Liver (tissue), 9 donors: ENCODE measurements around the gene TMEM242. TPM values are rescaled to one million over a fixed set of nuclear protein-coding genes. Genes with fewer than 3 reads are reported as not detected.

Experiments
- DNase-seq: peaks from one replicate; pipeline ENCODE4 v3.0.0-alpha.2; 2017; ENCODE audit warnings: low spot score
- H3K27ac ChIP-seq, 2 donors: one replicate each; pipeline ENCODE4 v1.7.0; 2013; ENCODE audit warnings: inconsistent platforms in 2 of 2, low read length in 2 of 2, control low read depth in 1 of 2, low read depth in 1 of 2, mild to moderate bottlenecking in 1 of 2
- H3K27me3 ChIP-seq, 4 donors: one replicate each; pipeline versions ENCODE4 v1.6.1 to v1.7.0; 2013; ENCODE audit warnings: low read length in 3 of 4, inconsistent platforms in 1 of 4, mild to moderate bottlenecking in 1 of 4, moderate library complexity in 1 of 4; ENCODE audit not compliant: control insufficient read depth in 4 of 4, insufficient read depth in 4 of 4
- H3K36me3 ChIP-seq, 4 donors: one replicate each; pipeline versions ENCODE4 v1.6.1 to v1.7.0; 2013; ENCODE audit warnings: low read length in 3 of 4, mild to moderate bottlenecking in 3 of 4, low read depth in 1 of 4, moderate library complexity in 1 of 4; ENCODE audit not compliant: control insufficient read depth in 4 of 4, insufficient read depth in 3 of 4
- H3K4me1 ChIP-seq, 4 donors: one replicate each; pipeline versions ENCODE4 v1.6.1 to v1.7.0; 2013; ENCODE audit warnings: low read length in 3 of 4, mild to moderate bottlenecking in 3 of 4, moderate library complexity in 1 of 4; ENCODE audit not compliant: control insufficient read depth in 4 of 4, insufficient read depth in 4 of 4
- H3K4me3 ChIP-seq, 3 donors: one replicate each; pipeline versions ENCODE4 v1.6.1 to v1.7.0; 2013; ENCODE audit warnings: low read length in 3 of 3, control low read depth in 1 of 3, low read depth in 1 of 3, mild to moderate bottlenecking in 1 of 3
- H3K9ac ChIP-seq, 2 donors: one replicate each; pipeline ENCODE4 v1.7.0; 2013; ENCODE audit warnings: low read length in 2 of 2, mild to moderate bottlenecking in 2 of 2, moderate library complexity in 2 of 2, control low read depth in 1 of 2, low read depth in 1 of 2
- H3K9me3 ChIP-seq, 4 donors: one replicate each; pipeline versions ENCODE4 v1.6.1 to v1.7.0; 2013; ENCODE audit warnings: low read length in 3 of 4; ENCODE audit not compliant: control insufficient read depth in 4 of 4
- EGR1 ChIP-seq, 2 donors: IDR thresholded peaks; 2 replicates each; pipeline ENCODE4 v1.6.1; 2016 to 2018; ENCODE audit warnings: antibody characterized with exemption in 2 of 2, low read depth in 2 of 2
- FOXA1 ChIP-seq: IDR thresholded peaks from 2 replicates; pipeline ENCODE4 v1.6.1; 2016; ENCODE audit warnings: antibody characterized with exemption
- FOXA2 ChIP-seq: IDR thresholded peaks from 2 replicates; pipeline ENCODE4 v1.6.1; 2016; ENCODE audit warnings: antibody characterized with exemption
- GABPA ChIP-seq, 2 donors: IDR thresholded peaks in 1 of 2; conservative IDR thresholded peaks in 1 of 2; 2 replicates each; pipeline ENCODE4 v1.6.1; 2016; ENCODE audit warnings: antibody characterized with exemption in 2 of 2, mild to moderate bottlenecking in 1 of 2, moderate library complexity in 1 of 2
- HNF4A ChIP-seq, 2 donors: conservative IDR thresholded peaks; 2 replicates each; pipeline ENCODE4 v1.6.1; 2016; ENCODE audit warnings: antibody characterized with exemption in 2 of 2, mild to moderate bottlenecking in 2 of 2
- HNF4G ChIP-seq: IDR thresholded peaks from 2 replicates; pipeline ENCODE4 v1.6.1; 2016; ENCODE audit warnings: antibody characterized with exemption
- JUND ChIP-seq, 2 donors: IDR thresholded peaks; 2 replicates each; pipeline ENCODE4 v1.6.1; 2016; ENCODE audit warnings: antibody characterized with exemption in 2 of 2
- NR2F2 ChIP-seq: IDR thresholded peaks from 2 replicates; pipeline ENCODE4 v1.6.1; 2016; ENCODE audit warnings: antibody characterized with exemption
- RAD21 ChIP-seq, 2 donors: IDR thresholded peaks; 2 replicates each; pipeline ENCODE4 v1.6.1; 2016; ENCODE audit warnings: antibody characterized with exemption in 2 of 2, mild to moderate bottlenecking in 2 of 2
- RXRA ChIP-seq, 2 donors: IDR thresholded peaks; 2 replicates each; pipeline ENCODE4 v1.6.1; 2017 to 2018; ENCODE audit warnings: antibody characterized with exemption in 2 of 2, mild to moderate bottlenecking in 1 of 2
- SP1 ChIP-seq: IDR thresholded peaks from 2 replicates; pipeline ENCODE4 v1.6.1; 2018; ENCODE audit warnings: antibody characterized with exemption, mild to moderate bottlenecking
- TAF1 ChIP-seq: conservative IDR thresholded peaks from 2 replicates; pipeline ENCODE4 v1.6.1; 2016; ENCODE audit warnings: antibody characterized with exemption, mild to moderate bottlenecking
- YY1 ChIP-seq: IDR thresholded peaks from 2 replicates; pipeline ENCODE4 v1.6.1; 2016; ENCODE audit warnings: antibody characterized with exemption, mild to moderate bottlenecking
- ZBTB33 ChIP-seq: IDR thresholded peaks from 2 replicates; pipeline ENCODE4 v1.6.1; 2016; ENCODE audit warnings: antibody characterized with exemption
- WGBS: extraction: QIAGEN DNeasy Blood & Tissue Kit; methylation state at CpG from one replicate; pipeline ENCODE4 v1.1.7; 2013; 5-methylcytosine and 5-hydroxymethylcytosine counted together
- polyA plus RNA-seq, 2 donors: library from polyadenylated mRNA; stranded (reverse) in 1 of 2; unstranded in 1 of 2; fragments of 200-250 nt in 1 of 2; fragments of >200 nt in 1 of 2; fragmentation: Nextera tagmentation in 1 of 2; extraction: Ambion mirVana in 1 of 2; gene quantifications; one replicate each; pipeline versions ENCODE4 v1.2.1 to v1.2.3, GENCODE V29; 2013 to 2015
- total RNA-seq, 2 donors: library from RNA; depleted of rRNA; stranded (reverse); fragments of >200 nt; gene quantifications; one replicate each; pipeline ENCODE4 v1.2.3, GENCODE V29; 2014
- TF ChIP-seq, protein P1 (sequence below): fragments of 150-350 bp; IDR thresholded peaks from 2 replicates; pipeline ENCODE4 v1.5.1; 2017; ENCODE audit warnings: improper control_type of control experiment, low read depth, low read length; ENCODE audit not compliant: missing input control
- TF ChIP-seq, protein P2 (sequence below): IDR thresholded peaks from 2 replicates; pipeline ENCODE4 v1.6.1; 2016; ENCODE audit warnings: antibody characterized with exemption, mild to moderate bottlenecking
- TF ChIP-seq, protein P3 (sequence below): IDR thresholded peaks from 2 replicates; pipeline ENCODE4 v1.6.1; 2016; ENCODE audit warnings: antibody characterized with exemption
- TF ChIP-seq, protein P4 (sequence below): IDR thresholded peaks from 2 replicates; pipeline ENCODE4 v1.6.1; 2016; ENCODE audit warnings: antibody characterized with exemption
- donor health status: healthy.
- donor health status: healthy.
- donor health status: healthy.
- donor health status: healthy.
- donor health status: healthy.

TMEM242 gene
- total and polyA plus RNA-seq, 4 donors = 3.7 to 10.2 (median 6.1) TPM

DNA sequence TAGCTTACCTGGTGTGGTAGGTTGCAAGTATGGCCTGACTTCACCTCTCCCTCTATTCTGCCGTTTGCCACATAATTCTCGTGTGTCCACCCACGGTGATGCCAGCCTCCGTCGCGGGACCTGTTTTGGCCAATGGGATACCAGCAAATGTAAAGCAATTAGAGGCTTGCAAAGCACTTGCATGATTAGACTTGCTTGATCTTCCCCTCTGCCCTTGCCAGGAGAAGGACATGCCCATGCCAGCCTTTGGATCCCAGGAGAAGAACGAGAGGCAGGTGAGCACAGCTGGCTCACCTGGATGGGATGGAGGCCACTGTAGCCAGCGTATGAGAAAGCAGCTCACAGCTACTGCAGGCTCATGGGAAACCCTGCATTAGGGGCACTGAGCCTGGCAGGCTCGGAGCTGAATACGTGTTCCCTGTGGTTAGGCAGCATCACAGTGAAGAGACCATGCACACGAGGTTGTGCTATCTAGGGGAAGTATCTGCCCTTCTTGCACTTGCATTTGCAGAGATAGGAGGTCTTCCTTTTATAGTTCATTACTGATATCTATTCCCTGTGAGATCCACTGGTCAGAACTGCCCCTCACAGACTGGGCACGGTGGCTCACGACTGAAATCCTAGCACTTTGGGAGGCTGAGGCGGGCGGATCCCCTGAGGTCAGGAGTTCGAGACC lies 62.4 kb downstream of the TMEM242 start:
- 90% methylated on average over 16 of the region's 16 CpGs for WGBS
- peaks cover 0 to 10% (median 0%) of the 10 kb centered on the region in 4 donors for H3K4me1 ChIP-seq
- TF ChIP-seq GABPA (IDR thresholded peaks at IDR 0.05 in 1 of 2, conservative IDR thresholded peaks at IDR 0.05 in 1 of 2) (no peak), TAF1 (no peak), HNF4G (no peak), NR2F2 (no peak), EGR1 (IDR thresholded peaks at IDR 0.05; ENCODE audit: low read depth in 2 of 2) (no peak), HNF4A (conservative IDR thresholded peaks at IDR 0.05) (no peak), RXRA (IDR thresholded peaks at IDR 0.05) (no peak), ZBTB33 (no peak)
- TF ChIP-seq, protein P1, sequence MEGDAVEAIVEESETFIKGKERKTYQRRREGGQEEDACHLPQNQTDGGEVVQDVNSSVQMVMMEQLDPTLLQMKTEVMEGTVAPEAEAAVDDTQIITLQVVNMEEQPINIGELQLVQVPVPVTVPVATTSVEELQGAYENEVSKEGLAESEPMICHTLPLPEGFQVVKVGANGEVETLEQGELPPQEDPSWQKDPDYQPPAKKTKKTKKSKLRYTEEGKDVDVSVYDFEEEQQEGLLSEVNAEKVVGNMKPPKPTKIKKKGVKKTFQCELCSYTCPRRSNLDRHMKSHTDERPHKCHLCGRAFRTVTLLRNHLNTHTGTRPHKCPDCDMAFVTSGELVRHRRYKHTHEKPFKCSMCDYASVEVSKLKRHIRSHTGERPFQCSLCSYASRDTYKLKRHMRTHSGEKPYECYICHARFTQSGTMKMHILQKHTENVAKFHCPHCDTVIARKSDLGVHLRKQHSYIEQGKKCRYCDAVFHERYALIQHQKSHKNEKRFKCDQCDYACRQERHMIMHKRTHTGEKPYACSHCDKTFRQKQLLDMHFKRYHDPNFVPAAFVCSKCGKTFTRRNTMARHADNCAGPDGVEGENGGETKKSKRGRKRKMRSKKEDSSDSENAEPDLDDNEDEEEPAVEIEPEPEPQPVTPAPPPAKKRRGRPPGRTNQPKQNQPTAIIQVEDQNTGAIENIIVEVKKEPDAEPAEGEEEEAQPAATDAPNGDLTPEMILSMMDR = no peak
- no peak overlapping the region for H3K4me3 ChIP-seq
- H3K36me3 ChIP-seq = no peaks in the 10 kb centered on the region
- H3K27ac ChIP-seq = no peak overlapping the region
- no peak for DNase-seq
- H3K9ac ChIP-seq = no peak overlapping the region
- no peaks in the 10 kb centered on the region for H3K9me3 ChIP-seq
- H3K27me3 ChIP-seq = no peaks in the 10 kb centered on the region

GRCh38 chr6:157259443-157259842 lies 63.9 kb downstream of the TMEM242 start:
- H3K4me1 ChIP-seq = peaks cover 0 to 3% (median 0%) of the 10 kb centered on the region in 4 donors
- H3K27ac ChIP-seq = no peak overlapping the region
- TF ChIP-seq RXRA (IDR thresholded peaks at IDR 0.05) = no peak
- TF ChIP-seq, protein P2, sequence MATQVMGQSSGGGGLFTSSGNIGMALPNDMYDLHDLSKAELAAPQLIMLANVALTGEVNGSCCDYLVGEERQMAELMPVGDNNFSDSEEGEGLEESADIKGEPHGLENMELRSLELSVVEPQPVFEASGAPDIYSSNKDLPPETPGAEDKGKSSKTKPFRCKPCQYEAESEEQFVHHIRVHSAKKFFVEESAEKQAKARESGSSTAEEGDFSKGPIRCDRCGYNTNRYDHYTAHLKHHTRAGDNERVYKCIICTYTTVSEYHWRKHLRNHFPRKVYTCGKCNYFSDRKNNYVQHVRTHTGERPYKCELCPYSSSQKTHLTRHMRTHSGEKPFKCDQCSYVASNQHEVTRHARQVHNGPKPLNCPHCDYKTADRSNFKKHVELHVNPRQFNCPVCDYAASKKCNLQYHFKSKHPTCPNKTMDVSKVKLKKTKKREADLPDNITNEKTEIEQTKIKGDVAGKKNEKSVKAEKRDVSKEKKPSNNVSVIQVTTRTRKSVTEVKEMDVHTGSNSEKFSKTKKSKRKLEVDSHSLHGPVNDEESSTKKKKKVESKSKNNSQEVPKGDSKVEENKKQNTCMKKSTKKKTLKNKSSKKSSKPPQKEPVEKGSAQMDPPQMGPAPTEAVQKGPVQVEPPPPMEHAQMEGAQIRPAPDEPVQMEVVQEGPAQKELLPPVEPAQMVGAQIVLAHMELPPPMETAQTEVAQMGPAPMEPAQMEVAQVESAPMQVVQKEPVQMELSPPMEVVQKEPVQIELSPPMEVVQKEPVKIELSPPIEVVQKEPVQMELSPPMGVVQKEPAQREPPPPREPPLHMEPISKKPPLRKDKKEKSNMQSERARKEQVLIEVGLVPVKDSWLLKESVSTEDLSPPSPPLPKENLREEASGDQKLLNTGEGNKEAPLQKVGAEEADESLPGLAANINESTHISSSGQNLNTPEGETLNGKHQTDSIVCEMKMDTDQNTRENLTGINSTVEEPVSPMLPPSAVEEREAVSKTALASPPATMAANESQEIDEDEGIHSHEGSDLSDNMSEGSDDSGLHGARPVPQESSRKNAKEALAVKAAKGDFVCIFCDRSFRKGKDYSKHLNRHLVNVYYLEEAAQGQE = no peak
- no peak for TF ChIP-seq HNF4A (conservative IDR thresholded peaks at IDR 0.05)
- TF ChIP-seq SP1 = no peak
- TF ChIP-seq, protein P3, sequence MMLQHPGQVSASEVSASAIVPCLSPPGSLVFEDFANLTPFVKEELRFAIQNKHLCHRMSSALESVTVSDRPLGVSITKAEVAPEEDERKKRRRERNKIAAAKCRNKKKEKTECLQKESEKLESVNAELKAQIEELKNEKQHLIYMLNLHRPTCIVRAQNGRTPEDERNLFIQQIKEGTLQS = no peak
- TF ChIP-seq RAD21 (IDR thresholded peaks at IDR 0.05) = no peak
- TF ChIP-seq, protein P1 = no peak
- TF ChIP-seq EGR1 (IDR thresholded peaks at IDR 0.05; ENCODE audit: low read depth in 2 of 2) = no peak
- TF ChIP-seq, protein P4, sequence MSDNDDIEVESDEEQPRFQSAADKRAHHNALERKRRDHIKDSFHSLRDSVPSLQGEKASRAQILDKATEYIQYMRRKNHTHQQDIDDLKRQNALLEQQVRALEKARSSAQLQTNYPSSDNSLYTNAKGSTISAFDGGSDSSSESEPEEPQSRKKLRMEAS = no peak
- TF ChIP-seq YY1 = no peak
- no peak for TF ChIP-seq TAF1
- TF ChIP-seq FOXA1 = no peak
- TF ChIP-seq GABPA (IDR thresholded peaks at IDR 0.05 in 1 of 2, conservative IDR thresholded peaks at IDR 0.05 in 1 of 2) = no peak
- no peak for TF ChIP-seq JUND (IDR thresholded peaks at IDR 0.05)
- TF ChIP-seq ZBTB33 = no peak
- no peak for TF ChIP-seq FOXA2
- TF ChIP-seq NR2F2 = no peak
- no peak for TF ChIP-seq HNF4G
- H3K9me3 ChIP-seq = no peaks in the 10 kb centered on the region
- no peak for DNase-seq
- 95% methylated on average over 9 of the region's 9 CpGs for WGBS
- no peak overlapping the region for H3K4me3 ChIP-seq
- H3K27me3 ChIP-seq = no peaks in the 10 kb centered on the region
- no peaks in the 10 kb centered on the region for H3K36me3 ChIP-seq
- no peak overlapping the region for H3K9ac ChIP-seq
